ENCODE data around the gene NUP210.
A peak's percentile ranks its signal among the peaks of the same experiment; 100 is the strongest.

The NUP210 gene

GRCh38 chr3:13419505-13420044 lies 547 bp downstream of the NUP210 start:
- peak; percentile 80 for DNase-seq (ENCODE audit: low spot score)
- TF ChIP-seq CTCF (IDR thresholded peaks at IDR 0.05; ENCODE audit: extremely low read depth, missing control alignments): no peak

GRCh38 chr3:13417166-13417947 lies 2.8 kb downstream of the NUP210 start:
- TF ChIP-seq CTCF (IDR thresholded peaks at IDR 0.05; ENCODE audit: extremely low read depth, missing control alignments): no peak
- DNase-seq (ENCODE audit: low spot score): no peak

- DNase-seq (ENCODE audit: low spot score): no peak
- TF ChIP-seq CTCF (IDR thresholded peaks at IDR 0.05; ENCODE audit: extremely low read depth, missing control alignments): peak; percentile 14
Measured at GRCh38 chr3:13415997-13416793, 3.9 kb downstream of the NUP210 start.

GRCh38 chr3:13415236-13415986 lies 4.7 kb downstream of the NUP210 start:
- DNase-seq (ENCODE audit: low spot score): no peak
- TF ChIP-seq CTCF (IDR thresholded peaks at IDR 0.05; ENCODE audit: extremely low read depth, missing control alignments): no peak

- peak; percentile 90 for DNase-seq (ENCODE audit: low spot score)
- TF ChIP-seq CTCF (IDR thresholded peaks at IDR 0.05; ENCODE audit: extremely low read depth, missing control alignments): no peak
Measured at GRCh38 chr3:13414040-13414729, 5.9 kb downstream of the NUP210 start.

GRCh38 chr3:13411186-13411860 lies 8.8 kb downstream of the NUP210 start:
- DNase-seq (ENCODE audit: low spot score): no peak
- no peak for TF ChIP-seq CTCF (IDR thresholded peaks at IDR 0.05; ENCODE audit: extremely low read depth, missing control alignments)
